Measurements from ENCODE around the gene RIC1.

DNA sequence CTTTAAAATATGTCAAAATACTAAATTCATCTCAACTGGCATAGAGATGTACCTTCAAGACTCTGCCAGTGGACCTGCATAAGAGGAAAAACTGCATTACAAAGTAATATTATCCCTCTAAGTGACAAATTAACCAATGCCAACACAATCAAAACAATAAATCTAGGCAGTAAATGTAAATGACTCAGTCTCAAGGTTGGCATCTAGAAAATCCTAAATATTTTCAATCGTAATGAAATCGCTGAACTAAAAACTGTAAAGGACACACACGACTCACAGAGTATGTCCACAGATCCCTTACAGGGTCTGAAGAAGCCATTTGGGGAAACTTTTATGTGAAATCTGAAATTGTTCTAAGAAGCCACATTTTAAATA lies 172.8 kb downstream of the RIC1 start:
- TF ChIP-seq NRF1 (IDR thresholded peaks at IDR 0.05; ENCODE audit: low read depth, low read length), result no peak
- TF ChIP-seq TAF1 (IDR thresholded peaks at IDR 0.05; ENCODE audit: low read depth, low read length), result no peak
- no peak for TF ChIP-seq POLR2A (IDR thresholded peaks at IDR 0.05; ENCODE audit: control extremely low read depth in 1 of 2, low read depth in 2 of 2, low read length in 2 of 2)
- TF ChIP-seq YY1 (IDR thresholded peaks at IDR 0.05; ENCODE audit: low read depth, low read length), result no peak
- TF ChIP-seq, protein P1, sequence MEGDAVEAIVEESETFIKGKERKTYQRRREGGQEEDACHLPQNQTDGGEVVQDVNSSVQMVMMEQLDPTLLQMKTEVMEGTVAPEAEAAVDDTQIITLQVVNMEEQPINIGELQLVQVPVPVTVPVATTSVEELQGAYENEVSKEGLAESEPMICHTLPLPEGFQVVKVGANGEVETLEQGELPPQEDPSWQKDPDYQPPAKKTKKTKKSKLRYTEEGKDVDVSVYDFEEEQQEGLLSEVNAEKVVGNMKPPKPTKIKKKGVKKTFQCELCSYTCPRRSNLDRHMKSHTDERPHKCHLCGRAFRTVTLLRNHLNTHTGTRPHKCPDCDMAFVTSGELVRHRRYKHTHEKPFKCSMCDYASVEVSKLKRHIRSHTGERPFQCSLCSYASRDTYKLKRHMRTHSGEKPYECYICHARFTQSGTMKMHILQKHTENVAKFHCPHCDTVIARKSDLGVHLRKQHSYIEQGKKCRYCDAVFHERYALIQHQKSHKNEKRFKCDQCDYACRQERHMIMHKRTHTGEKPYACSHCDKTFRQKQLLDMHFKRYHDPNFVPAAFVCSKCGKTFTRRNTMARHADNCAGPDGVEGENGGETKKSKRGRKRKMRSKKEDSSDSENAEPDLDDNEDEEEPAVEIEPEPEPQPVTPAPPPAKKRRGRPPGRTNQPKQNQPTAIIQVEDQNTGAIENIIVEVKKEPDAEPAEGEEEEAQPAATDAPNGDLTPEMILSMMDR (IDR thresholded peaks at IDR 0.05; ENCODE audit: control extremely low read depth in 1 of 3, insufficient read depth in 1 of 3, low read depth in 1 of 3, low read length in 3 of 3), result no peak
- no peak for TF ChIP-seq FOSL1 (IDR thresholded peaks at IDR 0.05; ENCODE audit: insufficient read depth, low read depth, low read length)
- TF ChIP-seq MAFK (IDR thresholded peaks at IDR 0.05; ENCODE audit: low read depth, low read length), result no peak
- no peak for TF ChIP-seq RAD21 (IDR thresholded peaks at IDR 0.05 in 1 of 2, conservative IDR thresholded peaks at IDR 0.05 in 1 of 2; ENCODE audit: low read depth in 2 of 2, low read length in 2 of 2)
- no peak for TF ChIP-seq JUND (IDR thresholded peaks at IDR 0.05; ENCODE audit: low read length)
